Endothelial cell (in vitro differentiated cells): ENCODE measurements around the gene ZBTB34. TPM values are rescaled to one million over a fixed set of nuclear protein-coding genes. Genes with fewer than 3 reads are reported as not detected.

Source experiments
- DNase-seq: peaks from one replicate; pipeline ENCODE4 v3.0.0; 2021; ENCODE audit warnings: low spot score
- H3K27ac Mint-ChIP-seq: one replicate; pipeline ENCODE4 v1.8.0; 2021; ENCODE audit warnings: mixed read lengths, inconsistent platforms; ENCODE audit not compliant: unreplicated experiment
- H3K27me3 Mint-ChIP-seq: one replicate; pipeline ENCODE4 v1.8.0; 2021; ENCODE audit warnings: mild to moderate bottlenecking, moderate library complexity, mixed read lengths, inconsistent platforms; ENCODE audit not compliant: unreplicated experiment
- H3K36me3 Mint-ChIP-seq: one replicate; pipeline ENCODE4 v1.8.0; 2021; ENCODE audit warnings: mild to moderate bottlenecking, low read depth, mixed read lengths, inconsistent platforms; ENCODE audit not compliant: unreplicated experiment
- H3K4me1 Mint-ChIP-seq: one replicate; pipeline ENCODE4 v1.8.0; 2021; ENCODE audit warnings: mild to moderate bottlenecking, mixed read lengths, inconsistent platforms; ENCODE audit not compliant: unreplicated experiment
- H3K4me3 Mint-ChIP-seq: one replicate; pipeline ENCODE4 v1.8.0; 2021; ENCODE audit warnings: mild to moderate bottlenecking, mixed read lengths, inconsistent platforms; ENCODE audit not compliant: unreplicated experiment
- H3K9me3 Mint-ChIP-seq: one replicate; pipeline ENCODE4 v1.8.0; 2021; ENCODE audit warnings: mixed read lengths, inconsistent platforms; ENCODE audit not compliant: unreplicated experiment
- CTCF ChIP-seq: fragments of 200-600 bp; sonication (generic); IDR thresholded peaks from one replicate; pipeline ENCODE4 v1.5.0; 2021; ENCODE audit warnings: antibody characterized with exemption; ENCODE audit not compliant: unreplicated experiment
- total RNA-seq: library from RNA; stranded (reverse); fragmentation: NEBNext Ultra II Directional; extraction: Animal tissue kit (Norgen Biotek cat#: 25700); gene quantifications from one replicate; pipeline ENCODE4 v1.2.1, GENCODE V29; 2021; ENCODE audit not compliant: unreplicated experiment

ZBTB34 gene
- total RNA-seq, 1 donor from 2014 or later, result 22.9 TPM

GRCh38 chr9:126830827-126831226 is 29.6 kb upstream of the ZBTB34 start:
- no peak for TF ChIP-seq CTCF
- Mint-ChIP-seq H3K36me3 (peaks cover 24% of the 10 kb centered on the region), H3K4me3 (no peak overlapping the region), H3K9me3 (no peaks in the 10 kb centered on the region), H3K27me3 (no peaks in the 10 kb centered on the region), H3K27ac (no peak overlapping the region), H3K4me1 (no peaks in the 10 kb centered on the region)
- no peak for DNase-seq

DNA sequence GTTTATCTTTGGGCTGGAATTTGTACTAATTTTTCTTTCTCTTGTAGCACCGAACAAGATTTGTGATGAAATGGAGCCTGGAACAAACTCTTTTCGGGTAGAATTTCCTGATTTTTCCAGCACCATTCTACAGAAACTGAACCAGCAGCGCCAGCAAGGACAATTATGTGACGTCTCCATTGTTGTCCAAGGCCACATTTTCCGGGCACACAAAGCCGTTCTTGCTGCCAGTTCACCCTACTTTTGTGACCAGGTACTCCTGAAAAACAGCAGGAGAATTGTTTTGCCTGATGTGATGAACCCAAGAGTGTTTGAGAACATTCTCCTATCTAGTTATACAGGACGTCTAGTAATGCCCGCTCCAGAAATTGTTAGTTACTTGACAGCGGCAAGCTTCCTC is 28.0 kb upstream of the ZBTB34 start:
- Mint-ChIP-seq H3K4me3 (no peak overlapping the region), H3K27ac (no peak overlapping the region), H3K9me3 (no peaks in the 10 kb centered on the region), H3K4me1 (no peaks in the 10 kb centered on the region), H3K27me3 (no peaks in the 10 kb centered on the region), H3K36me3 (peaks cover 18% of the 10 kb centered on the region)
- no peak for TF ChIP-seq CTCF
- DNase-seq, result no peak

DNA sequence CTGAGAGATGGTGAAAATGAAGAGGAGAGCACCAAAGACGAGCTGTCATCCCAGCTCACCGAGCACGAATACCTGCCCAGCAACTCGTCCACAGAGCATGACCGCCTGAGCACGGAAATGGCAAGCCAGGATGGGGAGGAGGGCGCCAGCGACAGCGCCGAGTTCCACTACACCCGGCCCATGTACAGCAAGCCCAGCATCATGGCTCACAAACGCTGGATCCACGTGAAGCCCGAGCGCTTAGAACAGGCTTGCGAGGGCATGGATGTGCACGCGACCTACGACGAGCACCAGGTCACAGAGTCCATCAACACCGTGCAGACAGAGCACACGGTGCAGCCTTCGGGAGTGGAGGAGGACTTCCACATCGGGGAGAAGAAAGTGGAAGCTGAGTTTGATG is 27.4 kb upstream of the ZBTB34 start:
- H3K4me1 Mint-ChIP-seq, result peaks cover 4% of the 10 kb centered on the region
- no peak for DNase-seq
- H3K9me3 Mint-ChIP-seq, result no peaks in the 10 kb centered on the region
- H3K36me3 Mint-ChIP-seq, result peaks cover 18% of the 10 kb centered on the region
- H3K4me3 Mint-ChIP-seq, result no peak overlapping the region
- H3K27me3 Mint-ChIP-seq, result no peaks in the 10 kb centered on the region
- H3K27ac Mint-ChIP-seq, result no peak overlapping the region
- TF ChIP-seq CTCF, result no peak

GRCh38 chr9:126833710-126834345 is 26.6 kb upstream of the ZBTB34 start:
- Mint-ChIP-seq H3K27ac (no peak overlapping the region), H3K4me3 (no peak overlapping the region), H3K9me3 (no peaks in the 10 kb centered on the region), H3K4me1 (peaks cover 10% of the 10 kb centered on the region), H3K36me3 (peaks cover 18% of the 10 kb centered on the region), H3K27me3 (no peaks in the 10 kb centered on the region)
- TF ChIP-seq CTCF, result no peak
- no peak for DNase-seq

DNA sequence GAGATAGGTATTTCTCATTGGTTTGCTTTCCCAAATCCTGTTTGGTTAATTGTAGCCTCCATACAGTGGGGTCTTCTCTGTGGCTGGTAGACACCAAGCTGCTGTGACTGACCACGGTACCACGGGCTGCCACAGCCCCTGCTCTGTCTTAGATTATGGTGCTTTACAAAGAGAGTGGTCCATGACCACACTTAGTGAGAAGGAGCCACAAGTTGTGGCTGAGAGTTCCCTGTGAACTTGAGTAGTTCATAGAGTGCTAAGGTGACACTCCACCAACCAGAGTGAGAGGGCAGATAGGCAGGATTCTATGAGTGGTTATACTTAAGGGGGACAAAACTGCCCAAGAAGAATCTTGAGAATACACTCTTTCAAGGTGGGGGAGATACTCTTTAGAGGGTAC is 25.8 kb upstream of the ZBTB34 start:
- Mint-ChIP-seq H3K36me3 (peaks cover 22% of the 10 kb centered on the region), H3K27me3 (no peaks in the 10 kb centered on the region), H3K4me1 (peaks cover 13% of the 10 kb centered on the region), H3K4me3 (no peak overlapping the region), H3K27ac (no peak overlapping the region), H3K9me3 (no peaks in the 10 kb centered on the region)
- DNase-seq, result no peak
- no peak for TF ChIP-seq CTCF
